MM.1S (cell line): ENCODE measurements around the gene MMP7.

Source experiments
- DNase-seq: peaks from one replicate; pipeline ENCODE4 v3.0.0-alpha.2; 2015
- H2AFZ ChIP-seq: fragments of 300-600 bp; sonication (generic); 2 replicates; pipeline ENCODE4 v1.6.0; 2016; ENCODE audit warnings: antibody characterized with exemption, low read length
- H3F3A ChIP-seq: fragments of 300-600 bp; sonication (generic); 2 replicates; pipeline ENCODE4 v1.6.1; 2016; ENCODE audit warnings: mild to moderate bottlenecking, antibody characterized with exemption, low read length, moderate library complexity, mixed read lengths; ENCODE audit not compliant: insufficient read depth
- H3K27ac ChIP-seq: fragments of 300-600 bp; sonication (generic); 2 replicates; pipeline ENCODE4 v1.5.1; 2016; ENCODE audit warnings: mild to moderate bottlenecking, low read length
- H3K27me3 ChIP-seq: fragments of 300-600 bp; sonication (generic); replicated peaks from 2 replicates; pipeline ENCODE4 v1.6.0; 2016; ENCODE audit warnings: low read length; ENCODE audit not compliant: insufficient read depth
- H3K36me3 ChIP-seq: fragments of 300-600 bp; sonication (generic); replicated peaks from 2 replicates; pipeline ENCODE4 v1.6.1; 2016; ENCODE audit warnings: mild to moderate bottlenecking, low read length, mixed read lengths; ENCODE audit not compliant: insufficient read depth
- H3K4me1 ChIP-seq: fragments of 300-600 bp; sonication (generic); 2 replicates; pipeline ENCODE4 v1.6.1; 2016; ENCODE audit warnings: low read length, mixed read lengths
- H3K4me2 ChIP-seq: fragments of 300-600 bp; sonication (generic); 2 replicates; pipeline ENCODE4 v1.6.0; 2016; ENCODE audit warnings: low read depth, low read length
- H3K4me3 ChIP-seq: fragments of 300-600 bp; sonication (generic); 2 replicates; pipeline ENCODE4 v1.5.1; 2016; ENCODE audit warnings: low read length, mixed read lengths
- H3K79me2 ChIP-seq: fragments of 300-600 bp; sonication (generic); 2 replicates; pipeline ENCODE4 v1.6.1; 2016; ENCODE audit warnings: mixed run types, low read length, mixed read lengths
- H3K9ac ChIP-seq: fragments of 300-600 bp; sonication (generic); 2 replicates; pipeline ENCODE4 v1.6.1; 2016; ENCODE audit warnings: low read length, mixed read lengths
- H3K9me2 ChIP-seq: fragments of 300-600 bp; sonication (generic); replicated peaks from 2 replicates; pipeline ENCODE4 v1.6.1; 2016; ENCODE audit warnings: mild to moderate bottlenecking, low read length, mixed read lengths; ENCODE audit not compliant: insufficient read depth
- H3K9me3 ChIP-seq: fragments of 300-600 bp; sonication (generic); replicated peaks from 2 replicates; pipeline ENCODE4 v1.6.1; 2016; ENCODE audit warnings: mild to moderate bottlenecking, low read length, mixed read lengths; ENCODE audit not compliant: insufficient read depth
- H4K20me1 ChIP-seq: fragments of 300-600 bp; sonication (generic); 2 replicates; pipeline ENCODE4 v1.6.1; 2016; ENCODE audit warnings: mild to moderate bottlenecking, low read length, moderate library complexity, mixed read lengths; ENCODE audit not compliant: insufficient read depth
- EZH2 ChIP-seq: fragments of 300-600 bp; sonication (generic); optimal IDR thresholded peaks from 2 replicates; pipeline ENCODE3; 2017; ENCODE audit warnings: low read depth, mild to moderate bottlenecking, antibody characterized with exemption, low read length, mixed read lengths
- EZH2phosphoT487 ChIP-seq: fragments of 300-600 bp; sonication (generic); IDR thresholded peaks from 2 replicates; pipeline ENCODE4 v1.6.1; 2018; ENCODE audit warnings: antibody characterized with exemption, low read length
- TF ChIP-seq, protein P1 (sequence below): fragments of 300-600 bp; sonication (generic); IDR thresholded peaks from 2 replicates; pipeline ENCODE4 v1.5.1; 2016; ENCODE audit warnings: antibody characterized with exemption, low read length, mixed read lengths

The MMP7 gene

DNA sequence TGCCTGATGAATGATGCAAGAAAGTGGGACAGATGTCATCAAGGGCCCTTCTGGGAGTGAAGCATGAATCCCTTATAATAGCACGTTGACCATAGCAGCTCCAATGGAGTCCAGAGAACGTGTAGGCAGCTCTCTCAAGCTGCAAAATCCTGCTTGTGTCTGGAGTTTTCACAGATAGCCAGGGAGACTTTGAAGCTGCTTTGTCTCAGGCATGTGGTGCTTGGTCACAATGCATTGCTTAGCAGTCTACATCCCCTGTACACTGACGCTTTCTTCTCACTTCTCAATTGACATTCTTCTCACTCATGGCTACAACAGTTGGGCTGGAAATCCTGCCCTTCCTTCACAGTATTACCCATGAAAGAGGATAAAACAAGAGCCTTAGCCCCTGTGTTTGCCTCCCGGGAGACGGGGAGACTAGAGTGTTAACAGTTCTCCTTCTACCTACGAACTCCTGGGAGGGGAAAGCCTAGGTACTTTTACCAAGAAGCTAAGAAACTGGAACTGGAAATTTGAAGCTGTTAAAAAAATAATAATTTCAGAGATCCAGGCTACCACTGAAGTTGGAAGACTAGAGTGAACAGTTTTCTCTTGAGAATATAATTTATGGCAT is 20.7 kb upstream of the MMP7 start:
- Histone ChIP-seq H3K79me2 (no peaks in the 10 kb centered on the region), H3K27me3 (no peaks in the 10 kb centered on the region; the same call in 1 of the 2 replicates), H3K27ac (no peak overlapping the region), H3K36me3 (no peaks in the 10 kb centered on the region), H4K20me1 (no peaks in the 10 kb centered on the region), H3K9ac (no peak overlapping the region), H3K4me1 (no peaks in the 10 kb centered on the region), H3K9me3 (no peaks in the 10 kb centered on the region), H3K9me2 (no peaks in the 10 kb centered on the region), H3K4me3 (no peak overlapping the region), H3K4me2 (no peak overlapping the region), H3F3A (no peaks in the 10 kb centered on the region), H2AFZ (no peak overlapping the region)
- DNase-seq, result no peak
- TF ChIP-seq EZH2 (no peak), EZH2phosphoT487 (no peak)
- TF ChIP-seq, protein P1, sequence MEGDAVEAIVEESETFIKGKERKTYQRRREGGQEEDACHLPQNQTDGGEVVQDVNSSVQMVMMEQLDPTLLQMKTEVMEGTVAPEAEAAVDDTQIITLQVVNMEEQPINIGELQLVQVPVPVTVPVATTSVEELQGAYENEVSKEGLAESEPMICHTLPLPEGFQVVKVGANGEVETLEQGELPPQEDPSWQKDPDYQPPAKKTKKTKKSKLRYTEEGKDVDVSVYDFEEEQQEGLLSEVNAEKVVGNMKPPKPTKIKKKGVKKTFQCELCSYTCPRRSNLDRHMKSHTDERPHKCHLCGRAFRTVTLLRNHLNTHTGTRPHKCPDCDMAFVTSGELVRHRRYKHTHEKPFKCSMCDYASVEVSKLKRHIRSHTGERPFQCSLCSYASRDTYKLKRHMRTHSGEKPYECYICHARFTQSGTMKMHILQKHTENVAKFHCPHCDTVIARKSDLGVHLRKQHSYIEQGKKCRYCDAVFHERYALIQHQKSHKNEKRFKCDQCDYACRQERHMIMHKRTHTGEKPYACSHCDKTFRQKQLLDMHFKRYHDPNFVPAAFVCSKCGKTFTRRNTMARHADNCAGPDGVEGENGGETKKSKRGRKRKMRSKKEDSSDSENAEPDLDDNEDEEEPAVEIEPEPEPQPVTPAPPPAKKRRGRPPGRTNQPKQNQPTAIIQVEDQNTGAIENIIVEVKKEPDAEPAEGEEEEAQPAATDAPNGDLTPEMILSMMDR, result no peak

DNA sequence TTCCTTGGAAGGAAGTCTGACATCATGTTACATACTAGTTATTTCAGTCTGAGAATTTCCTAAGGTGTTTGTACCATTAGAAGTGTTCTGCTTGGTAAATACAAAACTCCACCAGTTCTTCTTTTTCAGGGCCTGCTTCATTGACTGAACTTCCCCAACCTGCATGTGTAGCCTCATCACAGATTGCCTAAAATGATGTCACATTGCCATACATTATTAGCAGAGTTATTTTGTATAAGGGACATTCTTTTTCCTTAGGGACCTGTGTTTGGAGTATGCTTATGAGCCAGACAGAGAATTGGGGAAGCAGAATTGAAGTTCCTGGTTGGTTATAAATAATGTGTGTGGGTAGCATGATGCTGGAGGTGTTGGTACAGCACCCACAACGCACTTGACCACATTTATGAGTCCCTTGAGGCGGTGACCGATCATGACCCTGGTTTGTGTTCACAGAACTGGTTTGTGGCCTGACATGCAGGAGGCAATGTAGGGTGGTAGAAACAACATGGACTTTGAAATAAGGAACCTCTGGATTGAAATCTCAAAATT is 16.4 kb upstream of the MMP7 start:
- Histone ChIP-seq H3F3A (no peaks in the 10 kb centered on the region), H3K9me2 (no peaks in the 10 kb centered on the region), H3K9ac (no peak overlapping the region), H3K36me3 (no peaks in the 10 kb centered on the region), H3K27me3 (no peaks in the 10 kb centered on the region; the same call in 1 of the 2 replicates), H3K4me3 (no peak overlapping the region), H3K4me2 (no peak overlapping the region), H2AFZ (no peak overlapping the region), H4K20me1 (no peaks in the 10 kb centered on the region), H3K27ac (no peak overlapping the region), H3K4me1 (no peaks in the 10 kb centered on the region), H3K9me3 (no peaks in the 10 kb centered on the region), H3K79me2 (no peaks in the 10 kb centered on the region)
- TF ChIP-seq, protein P1, result no peak
- no peak for TF ChIP-seq EZH2phosphoT487
- TF ChIP-seq EZH2, result no peak
- DNase-seq, result no peak

DNA sequence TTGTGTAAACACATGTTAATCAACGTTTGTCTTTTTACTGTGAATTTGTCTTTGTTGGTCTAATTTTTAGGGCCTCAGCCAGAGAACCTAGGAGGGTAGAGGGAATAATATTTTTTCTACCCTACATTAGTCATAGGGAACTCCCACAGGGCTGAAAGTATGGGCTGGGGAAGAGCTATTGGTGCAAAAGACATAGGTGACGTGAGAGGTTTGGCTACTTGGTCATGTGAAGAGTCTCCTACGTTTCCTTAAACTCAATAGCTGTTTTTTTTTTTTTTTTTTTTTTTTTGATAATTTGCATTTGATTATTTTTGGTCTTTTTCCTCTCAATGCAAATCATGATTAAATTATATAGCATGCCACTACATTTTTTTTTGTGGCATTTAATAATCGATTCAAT is 15.9 kb upstream of the MMP7 start:
- Histone ChIP-seq H3K9me3 (no peaks in the 10 kb centered on the region), H3K4me2 (no peak overlapping the region), H3K27ac (no peak overlapping the region), H3K4me3 (no peak overlapping the region), H3K79me2 (no peaks in the 10 kb centered on the region), H4K20me1 (no peaks in the 10 kb centered on the region), H3K27me3 (no peaks in the 10 kb centered on the region; the same call in 1 of the 2 replicates), H3K36me3 (no peaks in the 10 kb centered on the region), H3K4me1 (no peaks in the 10 kb centered on the region), H3K9ac (no peak overlapping the region), H3K9me2 (no peaks in the 10 kb centered on the region), H2AFZ (no peak overlapping the region), H3F3A (no peaks in the 10 kb centered on the region)
- DNase-seq, result no peak
- TF ChIP-seq EZH2 (no peak), EZH2phosphoT487 (no peak)
- TF ChIP-seq, protein P1, result no peak
